ENCODE results near the gene PLAAT5.

The PLAAT5 gene

DNA sequence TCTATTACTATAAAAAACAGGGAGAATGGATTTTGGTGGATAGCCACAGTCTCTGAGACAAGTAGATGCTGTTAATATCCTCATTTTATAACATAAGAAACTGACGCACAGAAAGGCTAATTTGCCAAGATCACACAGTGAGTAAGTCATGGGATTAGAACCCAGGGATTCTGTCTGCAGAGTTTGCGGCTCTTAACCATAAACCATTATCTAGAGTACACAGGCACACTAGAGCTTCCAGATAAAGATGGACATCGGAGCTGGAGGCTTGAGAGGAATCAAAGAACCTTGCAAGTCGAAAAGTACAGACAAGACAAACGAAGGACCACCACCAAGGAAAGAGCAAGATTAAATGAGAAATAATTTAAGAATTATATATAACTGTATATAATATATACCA, 26.2 kb upstream of the PLAAT5 start:
- no peak overlapping the region for H3K27ac ChIP-seq
- H3K4me3 ChIP-seq = no peak overlapping the region

DNA sequence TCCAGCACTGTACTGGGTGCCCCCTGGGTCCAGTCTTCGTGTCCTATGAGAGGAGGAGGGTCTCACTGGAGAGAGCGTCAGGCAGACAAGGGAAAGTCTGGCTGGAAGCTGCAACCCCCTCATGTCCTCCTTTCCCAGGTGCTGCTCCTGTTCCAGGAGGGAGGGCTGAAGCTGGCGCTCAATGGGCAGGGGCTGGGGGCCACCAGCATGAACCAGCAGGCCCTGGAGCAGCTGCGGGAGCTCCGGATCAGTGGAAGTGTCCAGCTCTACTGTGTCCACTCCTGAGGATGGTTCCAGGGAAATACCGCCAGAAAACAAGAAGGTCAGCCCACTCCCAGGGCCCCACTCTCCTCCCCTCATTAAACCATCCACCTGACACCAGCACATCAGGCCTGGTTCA, 25.1 kb upstream of the PLAAT5 start:
- H3K27ac ChIP-seq = no peak overlapping the region
- no peak overlapping the region for H3K4me3 ChIP-seq

DNA sequence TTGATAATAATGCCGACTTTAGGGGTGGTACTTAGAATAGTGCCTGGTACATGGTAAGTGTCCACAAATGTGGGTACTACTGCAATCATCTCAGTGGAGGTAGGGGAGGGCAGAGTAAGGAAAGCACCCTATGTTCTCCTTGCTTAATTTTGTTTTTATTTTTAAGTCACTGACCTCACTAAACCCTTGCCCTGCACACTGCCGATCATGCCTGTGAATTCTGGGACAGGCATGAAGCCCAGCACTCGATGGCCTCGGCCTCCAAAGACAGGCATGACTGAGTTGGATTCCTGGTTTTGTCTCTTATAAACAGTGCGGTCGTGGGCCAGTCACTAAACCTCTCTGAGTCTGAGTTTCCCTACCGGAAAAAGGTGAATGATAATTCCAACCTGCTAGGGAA, 21.8 kb upstream of the PLAAT5 start:
- Histone ChIP-seq H3K4me3 (no peak overlapping the region), H3K27ac (no peak overlapping the region)

DNA sequence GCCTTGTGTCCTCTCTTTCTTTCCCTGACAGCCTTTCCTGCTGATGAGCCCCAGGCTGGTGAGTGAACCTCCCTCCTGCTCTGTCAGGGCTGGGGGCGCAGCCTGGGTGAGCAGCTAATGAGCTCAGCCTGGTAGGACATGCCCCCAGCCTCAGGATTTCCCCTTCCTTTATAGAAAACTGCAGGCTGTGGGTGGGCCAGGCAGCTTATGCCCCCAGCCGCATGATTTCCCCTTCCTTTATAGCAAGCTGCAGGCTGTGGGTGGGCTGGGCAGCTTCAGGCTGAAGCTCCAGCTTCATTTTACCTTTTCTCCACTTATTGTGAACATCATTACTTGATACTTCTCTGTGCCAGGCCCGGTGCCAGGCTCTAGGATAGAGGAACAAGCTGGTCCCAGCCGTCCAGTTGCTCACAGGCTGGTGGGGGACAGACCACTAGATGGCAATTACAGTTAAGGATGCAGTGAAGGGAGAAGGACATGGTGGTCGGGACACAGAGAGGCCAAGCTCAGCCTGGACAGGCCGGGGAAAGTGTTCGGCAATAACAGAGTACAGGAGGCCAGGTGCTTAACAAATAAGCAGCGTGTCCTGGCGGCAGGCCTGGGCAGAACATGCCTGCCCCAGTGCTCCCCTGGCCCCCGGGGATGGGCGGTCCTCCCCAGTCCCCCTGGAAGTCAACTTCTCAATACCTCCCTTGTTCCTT, 20.2 kb upstream of the PLAAT5 start:
- Histone ChIP-seq H3K27ac (peak overlapping the region in 2 of 21 experiments; percentile 1 to 7), H3K4me3 (no peak overlapping the region)

DNA sequence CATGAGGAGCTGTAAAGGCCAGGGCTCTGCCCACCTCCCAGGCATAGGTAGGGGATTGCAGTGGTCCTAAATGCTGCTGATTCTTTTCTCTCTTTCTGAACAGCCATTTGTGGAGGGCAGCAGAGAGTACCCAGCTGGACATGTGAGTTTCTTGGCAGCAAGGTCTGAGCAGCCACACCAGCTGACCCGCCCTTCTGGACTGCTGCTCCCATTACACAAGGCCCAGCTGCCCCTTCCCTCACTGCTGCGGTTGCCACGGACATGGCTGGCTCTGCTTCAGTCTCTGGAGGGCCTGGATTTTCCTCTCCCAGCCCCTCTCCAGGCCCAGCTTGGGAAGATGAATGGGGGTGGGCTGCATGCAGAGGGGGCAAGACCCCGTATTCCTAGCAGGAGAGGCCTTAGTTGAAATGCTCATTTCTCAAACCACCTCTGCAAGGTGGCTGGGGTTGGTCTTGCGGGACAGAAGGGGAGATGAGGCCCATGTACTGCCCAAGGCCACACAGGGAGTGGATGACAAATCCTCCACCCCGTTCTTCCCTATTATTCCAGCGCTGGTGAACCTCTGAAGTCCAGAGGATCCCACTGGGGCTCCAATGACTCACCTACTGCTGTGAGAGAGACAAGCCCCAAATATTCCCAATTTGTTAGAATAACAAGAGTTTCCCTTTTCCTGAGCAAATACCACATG, 19.5 kb upstream of the PLAAT5 start:
- Histone ChIP-seq H3K27ac (no peak overlapping the region), H3K4me3 (no peak overlapping the region)

DNA sequence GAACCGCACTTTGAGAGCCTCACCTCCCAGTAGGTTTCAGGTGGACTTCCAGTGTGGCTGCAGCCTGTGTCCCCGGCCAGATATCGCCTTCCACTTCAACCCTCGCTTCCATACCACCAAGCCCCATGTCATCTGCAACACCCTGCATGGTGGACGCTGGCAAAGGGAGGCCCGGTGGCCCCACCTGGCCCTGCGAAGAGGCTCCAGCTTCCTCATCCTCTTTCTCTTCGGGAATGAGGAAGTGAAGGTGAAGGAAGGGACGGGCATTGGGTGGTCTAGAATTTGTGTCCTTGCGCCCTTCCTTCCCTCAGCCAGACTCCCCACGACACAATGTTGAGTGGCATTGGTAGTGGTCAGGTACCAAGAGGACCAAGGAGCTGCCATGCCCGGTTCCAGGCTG, 17.8 kb upstream of the PLAAT5 start:
- Histone ChIP-seq H3K4me3 (no peak overlapping the region), H3K27ac (no peak overlapping the region)

DNA sequence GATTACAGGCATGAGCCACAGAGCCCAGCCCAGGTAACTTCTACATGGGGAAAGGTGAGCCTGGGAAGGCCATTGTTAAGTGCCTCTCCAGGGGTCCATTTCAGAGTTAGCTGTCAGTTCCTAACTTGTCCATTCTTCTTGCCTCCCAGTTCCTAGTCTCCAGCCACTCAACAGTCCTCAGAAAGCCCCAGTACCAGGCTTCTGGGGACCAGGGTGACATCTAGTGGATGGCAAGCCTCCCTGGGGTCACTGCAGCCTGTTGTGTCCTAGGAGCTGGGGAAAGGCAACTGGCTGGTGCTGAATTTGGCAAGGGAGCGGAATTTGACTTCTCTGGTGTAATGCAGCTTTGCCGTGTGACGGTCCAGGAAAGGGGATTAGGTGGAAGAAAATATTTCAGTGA, 17.0 kb upstream of the PLAAT5 start:
- Histone ChIP-seq H3K4me3 (no peak overlapping the region), H3K27ac (no peak overlapping the region)

DNA sequence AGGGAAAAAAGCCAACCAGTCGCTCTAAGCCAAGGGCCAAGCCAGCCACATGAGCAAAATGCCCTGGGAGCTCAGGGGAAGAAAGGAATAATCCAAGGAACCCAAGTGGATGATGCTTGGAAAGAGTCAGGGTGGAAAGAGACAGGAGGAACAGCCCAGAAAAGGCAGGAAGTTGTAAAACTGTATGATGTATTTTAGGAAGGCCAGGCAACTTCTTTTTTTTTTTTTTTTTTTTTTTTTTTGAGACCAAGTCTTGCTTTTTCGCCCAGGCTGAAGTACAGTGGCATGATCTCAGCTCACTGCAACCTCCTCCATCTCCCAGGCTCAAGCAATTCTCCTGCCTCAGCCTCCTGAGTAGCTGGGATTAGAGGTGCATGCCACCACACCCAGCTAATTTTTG, 16.5 kb upstream of the PLAAT5 start:
- Histone ChIP-seq H3K27ac (no peak overlapping the region), H3K4me3 (no peak overlapping the region)

DNA sequence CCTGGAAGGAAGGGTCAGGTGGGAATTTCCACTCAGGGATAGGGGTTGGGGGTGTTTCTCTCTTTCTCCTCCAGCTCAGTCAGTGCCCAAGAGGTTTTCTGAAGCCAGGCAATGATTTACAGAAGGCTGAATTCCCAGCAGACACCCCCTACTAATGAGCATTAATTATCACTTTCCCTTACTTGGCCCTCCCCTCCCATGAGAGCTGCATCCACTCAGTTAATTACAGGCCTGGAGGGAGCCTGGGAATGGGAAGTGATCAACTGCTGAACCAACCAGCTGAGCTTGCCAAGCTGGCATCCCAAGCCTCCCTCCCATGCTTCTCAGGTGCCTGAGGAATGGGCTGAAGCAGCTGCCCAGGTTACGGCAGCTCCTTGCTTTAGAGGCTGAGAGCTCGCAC, 15.9 kb upstream of the PLAAT5 start:
- H3K4me3 ChIP-seq = no peak overlapping the region

DNA sequence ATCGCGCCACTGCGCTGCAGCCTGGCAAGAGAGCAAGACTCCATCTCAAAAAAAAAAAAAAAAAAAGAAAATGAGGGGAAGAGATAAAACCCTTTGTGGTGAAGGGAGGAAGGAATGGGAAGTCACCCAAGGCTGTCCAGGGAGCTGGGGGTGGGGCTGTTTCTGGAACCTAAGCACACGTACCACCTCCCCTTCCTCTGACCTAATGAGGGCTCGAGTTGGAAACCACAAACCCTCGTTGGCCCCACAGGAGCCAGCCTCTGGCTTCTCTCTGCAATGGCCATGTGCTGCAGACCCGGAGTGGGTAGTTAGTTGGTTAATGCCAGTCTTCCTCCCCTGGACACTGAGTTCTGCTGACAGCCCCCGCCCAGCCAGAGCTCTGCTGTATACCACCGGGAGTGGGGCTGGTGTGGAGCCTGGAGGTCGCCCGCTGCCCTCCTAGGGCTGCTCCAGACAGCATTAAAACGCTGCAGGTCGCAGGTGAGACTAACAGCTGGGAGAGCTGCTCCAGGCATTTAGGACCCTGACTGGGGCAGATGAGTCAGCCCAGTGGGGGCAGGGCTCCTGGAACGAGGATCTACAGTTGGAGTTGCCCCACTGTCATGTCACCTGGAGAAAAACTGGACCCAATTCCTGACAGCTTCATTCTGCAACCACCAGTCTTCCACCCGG, 15.0 kb upstream of the PLAAT5 start, which contains the start of gene LGALS12:
TSS of gene LGALS12 (plus strand) at position 228 of the 672 bp plus-strand sequence. CDS start at position 603, 375 bp downstream.
- peak within 1 kb of the TSS in 1 of 21 experiments; percentile 21 for H3K27ac ChIP-seq
- no peak within 1 kb of the TSS for H3K4me3 ChIP-seq

More for the DNA sequence above, 15.9 kb upstream of the PLAAT5 start:
- H3K27ac ChIP-seq = no peak overlapping the region

DNA sequence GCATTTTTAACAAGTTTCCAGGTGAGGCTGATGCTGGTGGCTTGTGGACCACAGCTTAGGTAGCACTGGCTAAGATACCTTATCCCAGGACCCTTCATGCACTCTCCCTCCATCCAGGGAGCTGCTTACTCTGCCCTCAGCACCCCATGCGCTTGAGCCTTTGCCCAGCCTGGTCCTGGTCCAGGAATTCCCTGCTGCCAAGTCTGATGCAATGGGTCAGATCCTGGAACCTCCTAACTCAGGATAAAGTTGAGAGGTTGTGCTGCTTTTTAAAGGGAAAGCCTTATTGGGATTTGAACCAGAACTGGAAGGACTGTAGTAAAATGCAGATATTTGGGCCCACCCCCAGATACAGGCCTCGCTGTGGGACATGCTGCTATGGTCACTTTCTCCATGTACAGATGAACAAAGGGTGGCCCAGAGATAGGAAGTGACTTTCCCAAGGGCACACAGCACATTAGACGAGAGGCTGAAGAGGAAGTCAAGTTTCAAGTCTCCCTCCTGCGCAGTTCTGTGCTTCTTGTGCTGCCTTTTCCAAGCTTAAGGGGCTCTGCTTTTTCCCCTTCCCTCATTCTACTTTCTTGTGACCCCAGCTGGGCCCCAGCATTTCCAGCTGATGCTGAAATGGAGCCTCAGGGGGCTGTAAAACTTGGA, 14.1 kb upstream of the PLAAT5 start:
- Histone ChIP-seq H3K4me3 (no peak overlapping the region), H3K27ac (no peak overlapping the region)

DNA sequence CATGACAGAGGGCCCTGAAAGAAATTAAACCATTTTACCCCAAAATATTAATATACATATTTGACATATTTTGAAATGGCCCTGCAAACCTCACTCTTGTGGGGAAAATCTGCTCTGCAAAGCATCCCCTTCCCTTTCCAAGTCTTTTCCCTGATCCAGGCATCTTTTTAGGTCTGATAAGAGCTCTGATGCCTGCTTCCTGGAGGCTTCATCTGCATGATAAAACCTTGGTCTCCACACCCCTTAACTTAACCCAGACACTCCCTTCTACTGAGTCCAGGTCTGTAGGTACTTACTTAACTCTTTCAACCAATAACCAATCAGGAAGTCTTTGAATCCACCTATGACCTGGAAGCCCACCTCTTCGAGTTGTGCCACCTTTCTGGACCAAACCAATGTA, 13.1 kb upstream of the PLAAT5 start:
- Histone ChIP-seq H3K4me3 (no peak overlapping the region), H3K27ac (no peak overlapping the region)

DNA sequence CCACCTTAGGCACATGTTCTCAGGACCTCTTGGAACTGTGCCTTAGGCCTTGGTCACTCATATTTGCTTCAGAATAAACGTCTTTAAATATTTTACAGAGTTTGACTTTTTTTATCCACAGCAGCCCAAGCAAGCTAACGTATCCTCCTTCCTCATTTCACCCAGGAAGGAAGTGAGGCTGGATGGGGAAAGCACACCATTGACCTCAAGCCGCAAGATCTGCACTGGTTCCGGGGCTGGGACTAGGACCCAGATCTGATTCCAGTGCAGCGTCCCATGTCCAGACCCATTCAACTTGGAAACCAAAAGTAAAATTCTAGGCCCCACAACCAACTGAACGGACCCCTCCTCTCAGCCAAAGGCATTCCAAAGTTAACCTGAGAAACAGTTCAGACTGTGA, 12.5 kb upstream of the PLAAT5 start:
- Histone ChIP-seq H3K4me3 (no peak overlapping the region), H3K27ac (no peak overlapping the region)

DNA sequence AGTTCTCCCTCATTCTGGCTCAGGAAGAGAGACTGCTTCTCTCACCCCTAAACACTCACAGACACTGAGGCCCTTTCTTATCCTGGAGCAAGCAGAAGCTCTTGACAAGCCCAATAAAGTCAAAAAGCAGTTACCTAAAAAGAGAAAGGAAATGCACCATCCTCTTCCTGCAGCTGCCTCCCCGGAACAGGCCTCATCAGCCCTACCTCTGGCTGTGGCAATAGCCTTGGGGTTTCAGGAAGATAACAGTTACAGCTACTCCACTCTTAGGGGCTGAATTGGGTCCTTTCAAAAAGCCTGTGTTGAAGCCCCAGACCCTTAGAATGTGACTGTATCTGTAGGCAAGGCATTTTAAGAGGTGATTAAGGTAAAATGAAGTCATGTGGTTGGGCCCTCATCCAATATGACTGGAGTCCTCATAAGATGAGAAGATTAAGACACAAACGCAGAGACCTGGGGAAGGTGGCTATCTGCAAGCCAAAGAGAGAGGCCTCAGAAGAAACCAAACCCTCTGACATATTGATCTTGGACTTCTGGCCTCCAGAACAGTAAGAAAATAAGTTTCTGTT, 11.4 kb upstream of the PLAAT5 start:
- no peak overlapping the region for H3K27ac ChIP-seq

DNA sequence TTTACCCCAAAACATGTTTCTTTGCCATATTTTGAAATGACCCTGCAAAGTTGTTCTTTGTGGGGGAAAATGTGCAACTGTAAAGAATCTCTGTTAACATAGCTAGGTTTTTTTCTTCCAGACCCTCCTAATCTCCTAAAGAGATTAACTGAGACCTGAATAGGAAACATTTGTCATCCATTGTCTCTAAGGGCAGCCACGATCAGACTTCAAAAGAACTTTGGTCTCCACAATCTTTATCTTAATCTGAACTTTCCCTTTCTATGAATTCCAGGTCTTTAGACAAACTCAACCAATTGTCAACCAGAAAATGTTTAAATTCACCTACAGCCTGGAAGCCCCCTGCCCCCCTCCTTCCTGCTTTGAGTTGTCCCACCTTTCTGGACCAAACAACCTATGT, 10.3 kb upstream of the PLAAT5 start:
- no peak overlapping the region for H3K4me3 ChIP-seq
- no peak overlapping the region for H3K27ac ChIP-seq

More for the DNA sequence above, 11.4 kb upstream of the PLAAT5 start:
- no peak overlapping the region for H3K4me3 ChIP-seq

DNA sequence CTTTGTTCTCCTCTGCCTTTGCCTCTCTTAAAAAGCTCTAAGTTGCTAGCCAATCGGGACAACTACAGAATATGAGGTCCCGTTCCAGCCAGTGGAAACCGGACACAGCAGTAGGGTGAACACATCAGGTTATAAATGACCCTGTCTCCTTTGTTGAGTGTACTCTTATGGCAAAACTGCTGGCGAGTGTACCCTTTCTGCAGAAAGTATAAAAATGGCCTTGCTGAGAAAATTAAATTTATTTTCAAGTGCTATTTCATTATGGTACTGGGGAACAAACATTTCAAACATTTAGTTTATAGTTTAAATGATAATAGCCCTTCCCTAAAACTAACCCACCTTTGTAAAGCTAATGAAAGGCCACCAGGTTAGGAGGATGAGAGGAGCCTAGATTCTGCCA, 8.9 kb upstream of the PLAAT5 start:
- no peak overlapping the region for H3K4me3 ChIP-seq

DNA sequence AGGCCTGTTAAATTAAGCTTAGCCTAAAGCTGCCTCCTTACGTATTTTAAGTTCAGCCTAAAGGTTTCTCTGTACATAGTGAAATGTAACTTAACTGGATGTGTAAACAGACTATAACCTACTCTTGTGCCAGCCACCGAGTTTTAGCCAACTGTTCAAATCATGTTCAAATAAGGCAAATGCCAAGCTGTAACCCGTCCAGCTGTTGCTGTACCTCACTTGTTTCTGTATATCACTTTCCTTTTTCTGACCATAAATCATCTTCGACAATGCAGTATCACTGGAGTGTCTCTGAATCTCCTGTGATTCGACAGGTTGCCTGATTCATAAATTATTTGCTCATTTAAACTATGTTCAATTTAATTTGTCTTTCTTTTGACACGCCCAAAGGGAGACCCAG, 4.0 kb upstream of the PLAAT5 start:
- Histone ChIP-seq H3K27ac (no peak overlapping the region), H3K4me3 (no peak overlapping the region)

More for the DNA sequence above, 8.9 kb upstream of the PLAAT5 start:
- no peak overlapping the region for H3K27ac ChIP-seq

DNA sequence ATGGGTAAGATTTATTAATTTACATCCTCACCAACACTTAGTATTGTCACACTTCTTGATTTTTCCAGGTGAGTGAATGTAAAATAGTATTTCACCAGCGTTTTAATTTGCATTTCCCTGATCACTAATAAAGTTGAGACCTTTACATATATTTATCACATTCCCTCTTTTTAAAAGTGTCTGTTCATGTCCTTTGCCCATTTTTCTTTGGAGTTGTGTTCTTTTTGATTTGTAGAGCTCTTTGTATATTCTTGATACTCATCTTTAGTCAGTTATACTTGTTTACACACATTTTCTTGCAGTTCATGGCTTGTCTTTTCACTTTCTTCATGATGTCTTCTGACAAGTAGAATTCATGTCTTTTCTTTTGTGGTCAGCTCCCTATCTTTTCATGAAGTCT, 2.2 kb upstream of the PLAAT5 start:
- H3K27ac ChIP-seq = no peak overlapping the region

DNA sequence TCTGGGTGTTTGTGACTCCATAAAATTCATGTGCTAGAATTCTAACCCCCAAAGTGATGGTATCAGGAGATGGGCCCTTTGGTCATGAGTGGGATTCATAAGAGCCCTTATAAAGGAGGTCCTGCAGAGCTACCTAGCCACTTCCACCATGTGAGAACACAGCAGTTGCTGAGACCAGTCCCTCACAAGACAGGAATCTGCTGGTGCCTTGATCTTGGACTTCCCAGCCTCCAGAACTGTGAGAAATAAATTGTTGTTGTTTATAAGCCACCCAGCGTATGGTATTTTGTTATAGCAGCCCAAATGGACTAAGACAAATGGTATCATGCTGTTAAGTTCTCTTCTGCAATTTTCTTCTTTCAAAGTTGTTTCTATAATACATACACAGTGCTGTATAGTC, 1.5 kb upstream of the PLAAT5 start:
- H3K27ac ChIP-seq = no peak overlapping the region
- H3K4me3 ChIP-seq = no peak overlapping the region

More for the DNA sequence above, 2.2 kb upstream of the PLAAT5 start:
- H3K4me3 ChIP-seq = no peak overlapping the region
